ENCODE results near the gene REEP6.
A peak's percentile ranks its signal among the peaks of the same experiment; 100 is the strongest.

The REEP6 gene

DNA sequence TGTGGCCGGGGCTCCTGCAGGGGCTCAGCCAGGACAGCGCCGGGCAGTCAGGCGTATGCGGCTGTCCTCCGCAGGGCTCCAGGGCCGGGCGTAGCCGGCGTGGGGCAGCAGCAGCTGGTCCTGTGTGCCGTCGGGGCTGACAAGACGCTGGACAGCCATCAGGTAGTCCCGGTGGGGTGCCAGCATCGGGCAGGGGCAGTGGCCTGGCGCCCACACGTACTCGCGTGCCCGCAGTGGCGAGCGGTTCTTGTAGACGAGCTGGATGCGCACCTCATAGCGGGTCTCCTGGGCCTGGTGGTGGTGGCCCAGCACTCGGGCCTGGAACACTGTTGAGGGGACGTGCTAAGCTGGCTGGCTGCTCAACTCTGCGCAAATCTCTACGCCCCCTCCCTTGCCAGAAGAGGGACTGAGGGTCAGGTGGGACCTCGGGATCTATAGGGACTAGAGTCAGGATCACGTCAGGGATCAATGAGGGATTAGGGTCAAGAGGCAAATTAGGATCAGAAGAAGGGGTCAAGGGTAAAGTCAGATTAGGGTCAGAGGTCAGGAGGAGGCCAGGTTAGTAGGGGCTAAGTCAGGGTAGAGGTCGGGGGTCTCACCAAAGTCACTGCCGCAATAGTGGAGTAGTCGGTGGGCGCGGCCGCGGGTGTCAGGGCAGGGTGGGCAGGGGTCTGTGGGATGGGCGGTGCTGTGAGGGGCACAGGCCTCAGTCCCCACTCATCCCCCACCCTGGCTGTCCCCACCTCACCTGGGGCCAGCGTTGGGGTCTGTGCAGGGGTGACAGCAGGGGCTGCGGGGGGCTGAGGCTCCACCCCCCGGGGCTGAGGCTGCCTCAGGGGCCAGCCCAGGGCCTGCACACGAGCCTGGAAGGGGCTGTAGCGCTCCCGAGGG is 15.3 kb downstream of the REEP6 start:
- Histone ChIP-seq H2AFZ (ENCODE audit: low read depth) (no peak overlapping the region), H4K20me1 (ENCODE audit: insufficient read depth) (no peaks in the 10 kb centered on the region), H3K4me1 (ENCODE audit: low read depth, poor library complexity, severe bottlenecking) (no peaks in the 10 kb centered on the region), H3K79me2 (ENCODE audit: insufficient read depth, low read depth) (no peaks in the 10 kb centered on the region), H3K27me3 (ENCODE audit: insufficient read depth, low read depth) (peaks cover 77% of the 10 kb centered on the region), H3K36me3 (ENCODE audit: insufficient read depth) (no peaks in the 10 kb centered on the region), H3K4me2 (no peak overlapping the region), H3K4me3 (IDR thresholded peaks at IDR 0.05; ENCODE audit: insufficient read depth, low read depth, low read length) (no peak overlapping the region), H3K9ac (no peak overlapping the region), H3K27ac (no peak overlapping the region)
- TF ChIP-seq, protein P1, sequence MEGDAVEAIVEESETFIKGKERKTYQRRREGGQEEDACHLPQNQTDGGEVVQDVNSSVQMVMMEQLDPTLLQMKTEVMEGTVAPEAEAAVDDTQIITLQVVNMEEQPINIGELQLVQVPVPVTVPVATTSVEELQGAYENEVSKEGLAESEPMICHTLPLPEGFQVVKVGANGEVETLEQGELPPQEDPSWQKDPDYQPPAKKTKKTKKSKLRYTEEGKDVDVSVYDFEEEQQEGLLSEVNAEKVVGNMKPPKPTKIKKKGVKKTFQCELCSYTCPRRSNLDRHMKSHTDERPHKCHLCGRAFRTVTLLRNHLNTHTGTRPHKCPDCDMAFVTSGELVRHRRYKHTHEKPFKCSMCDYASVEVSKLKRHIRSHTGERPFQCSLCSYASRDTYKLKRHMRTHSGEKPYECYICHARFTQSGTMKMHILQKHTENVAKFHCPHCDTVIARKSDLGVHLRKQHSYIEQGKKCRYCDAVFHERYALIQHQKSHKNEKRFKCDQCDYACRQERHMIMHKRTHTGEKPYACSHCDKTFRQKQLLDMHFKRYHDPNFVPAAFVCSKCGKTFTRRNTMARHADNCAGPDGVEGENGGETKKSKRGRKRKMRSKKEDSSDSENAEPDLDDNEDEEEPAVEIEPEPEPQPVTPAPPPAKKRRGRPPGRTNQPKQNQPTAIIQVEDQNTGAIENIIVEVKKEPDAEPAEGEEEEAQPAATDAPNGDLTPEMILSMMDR (conservative IDR thresholded peaks at IDR 0.05; ENCODE audit: low read depth, low read length), result no peak

DNA sequence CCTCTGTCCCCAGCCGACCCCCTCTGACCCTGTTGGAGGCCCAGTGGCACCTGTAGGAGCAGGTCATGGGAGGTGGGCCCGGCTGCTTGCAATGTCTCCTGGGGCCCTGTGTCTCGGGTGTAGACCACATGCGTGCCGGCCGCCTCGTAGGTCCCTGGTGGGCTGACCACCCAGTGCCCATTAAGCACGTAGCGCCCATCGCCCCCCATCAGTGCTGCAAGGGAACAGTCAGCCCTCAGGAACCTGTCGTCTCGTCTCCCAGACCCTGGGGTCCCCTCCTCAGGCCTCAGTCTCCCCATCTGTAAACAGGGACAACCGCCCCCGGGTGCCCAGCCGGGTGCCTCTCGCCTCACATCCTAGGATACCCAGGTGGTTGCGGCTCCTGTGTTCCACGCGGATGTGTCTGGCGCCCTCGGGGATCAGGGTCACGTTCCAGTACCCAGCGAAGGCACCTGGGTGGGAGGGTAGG is 16.2 kb downstream of the REEP6 start:
- Histone ChIP-seq H3K36me3 (ENCODE audit: insufficient read depth) (no peaks in the 10 kb centered on the region), H3K79me2 (ENCODE audit: insufficient read depth, low read depth) (no peaks in the 10 kb centered on the region), H2AFZ (ENCODE audit: low read depth) (no peak overlapping the region), H3K4me1 (ENCODE audit: low read depth, poor library complexity, severe bottlenecking) (peaks cover under 1% of the 10 kb centered on the region), H3K27me3 (ENCODE audit: insufficient read depth, low read depth) (peaks cover 77% of the 10 kb centered on the region), H3K9ac (no peak overlapping the region), H3K4me2 (no peak overlapping the region; the same call in 1 of the 2 replicates), H3K27ac (no peak overlapping the region), H4K20me1 (ENCODE audit: insufficient read depth) (no peaks in the 10 kb centered on the region), H3K4me3 (IDR thresholded peaks at IDR 0.05; ENCODE audit: insufficient read depth, low read depth, low read length) (no peak overlapping the region)
- TF ChIP-seq, protein P1 (conservative IDR thresholded peaks at IDR 0.05; ENCODE audit: low read depth, low read length), result no peak

DNA sequence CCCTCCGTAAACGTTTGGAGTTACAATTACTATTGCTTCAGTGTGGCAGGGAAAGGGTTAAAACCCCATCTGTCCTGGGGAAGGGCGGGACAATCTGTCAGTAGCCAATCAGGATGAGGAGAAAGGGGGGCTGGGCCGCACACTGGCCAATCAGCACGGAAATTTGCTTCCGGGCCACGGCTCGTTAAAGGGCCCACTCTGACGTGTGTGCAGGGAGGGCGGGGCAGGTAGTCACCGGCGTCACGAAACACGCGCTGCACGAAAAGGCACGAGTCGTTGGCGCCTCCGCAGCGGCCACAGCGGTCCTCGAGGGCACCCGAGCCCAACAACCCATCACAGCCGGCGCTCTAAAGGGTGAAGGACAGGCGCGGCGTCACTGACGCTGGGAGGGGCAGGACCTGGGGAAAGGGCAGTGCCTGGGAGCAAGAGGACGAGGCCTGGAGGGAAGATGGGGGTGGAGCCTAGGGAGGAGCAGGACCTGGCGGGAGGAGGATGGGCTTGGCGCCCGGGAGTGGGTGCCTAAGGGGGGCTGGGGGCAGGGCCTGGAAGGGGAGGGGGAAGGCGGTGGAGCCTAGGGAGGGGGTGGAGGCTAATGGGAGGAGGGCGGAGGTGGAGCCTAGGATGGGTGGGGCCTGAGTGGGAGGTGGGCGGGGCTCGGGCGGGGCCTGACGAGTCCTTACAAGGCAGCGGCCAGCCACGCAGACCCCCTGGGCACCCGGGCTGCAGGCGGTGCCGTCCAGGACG is 17.0 kb downstream of the REEP6 start:
- H3K4me3 ChIP-seq (IDR thresholded peaks at IDR 0.05; ENCODE audit: insufficient read depth, low read depth, low read length), result no peak overlapping the region
- H2AFZ ChIP-seq (ENCODE audit: low read depth), result peak overlapping the region; percentile 59; the same call in 1 of the 2 replicates
- H3K27ac ChIP-seq, result no peak overlapping the region
- H3K4me1 ChIP-seq (ENCODE audit: low read depth, poor library complexity, severe bottlenecking), result peaks cover 6% of the 10 kb centered on the region
- H3K9ac ChIP-seq, result no peak overlapping the region
- H3K27me3 ChIP-seq (ENCODE audit: insufficient read depth, low read depth), result peaks cover 72% of the 10 kb centered on the region
- TF ChIP-seq, protein P1 (conservative IDR thresholded peaks at IDR 0.05; ENCODE audit: low read depth, low read length), result no peak
- no peaks in the 10 kb centered on the region for H3K36me3 ChIP-seq (ENCODE audit: insufficient read depth)
- H3K79me2 ChIP-seq (ENCODE audit: insufficient read depth, low read depth), result no peaks in the 10 kb centered on the region
- no peaks in the 10 kb centered on the region for H4K20me1 ChIP-seq (ENCODE audit: insufficient read depth)
- H3K4me2 ChIP-seq, result peak overlapping the region; percentile 45; the same call in 1 of the 2 replicates

DNA sequence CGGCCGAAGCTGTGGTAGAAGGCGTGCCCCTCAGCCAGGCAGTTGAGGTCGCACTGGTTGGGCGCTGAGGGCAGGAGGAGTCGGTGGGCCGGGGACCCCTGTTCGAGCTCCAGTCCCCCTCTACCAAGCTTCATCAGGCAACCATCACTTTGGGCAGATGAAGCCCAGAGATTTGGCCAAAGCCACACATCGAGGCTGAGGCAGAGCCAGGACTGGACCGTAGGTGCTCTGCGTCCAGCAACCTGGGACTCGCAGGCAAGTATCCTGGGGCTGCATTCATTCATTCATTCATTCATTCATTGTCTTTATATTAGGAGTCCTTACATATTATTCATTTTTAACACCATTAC is 17.5 kb downstream of the REEP6 start:
- Histone ChIP-seq H4K20me1 (ENCODE audit: insufficient read depth) (no peaks in the 10 kb centered on the region), H3K36me3 (ENCODE audit: insufficient read depth) (no peaks in the 10 kb centered on the region), H3K4me2 (no peak overlapping the region), H3K79me2 (ENCODE audit: insufficient read depth, low read depth) (no peaks in the 10 kb centered on the region), H3K4me1 (ENCODE audit: low read depth, poor library complexity, severe bottlenecking) (peaks cover 6% of the 10 kb centered on the region), H3K9ac (no peak overlapping the region), H3K27me3 (ENCODE audit: insufficient read depth, low read depth) (peaks cover 68% of the 10 kb centered on the region), H3K4me3 (IDR thresholded peaks at IDR 0.05; ENCODE audit: insufficient read depth, low read depth, low read length) (no peak overlapping the region), H3K27ac (no peak overlapping the region), H2AFZ (ENCODE audit: low read depth) (no peak overlapping the region; the same call in 1 of the 2 replicates)
- TF ChIP-seq, protein P1 (conservative IDR thresholded peaks at IDR 0.05; ENCODE audit: low read depth, low read length), result no peak
